SK-N-SH (cell line): Measurements from ENCODE around the gene PIK3R2. TPM values are rescaled to one million over a fixed set of nuclear protein-coding genes. Genes with fewer than 3 reads are reported as not detected.
A peak's percentile ranks its signal among the peaks of the same experiment; 100 is the strongest.

Experiments
- CTCF ChIA-PET: fragments of 300-600, 350-600 bp; formaldehyde crosslinking; extraction: SDS; loops from one replicate; lab custom pipeline; 2021; lab: Yijun Ruan, JAX
- POLR2A ChIA-PET: fragments of 350-600 bp; sonication (Branson Sonifier 250); formaldehyde crosslinking; extraction: SDS; loops from one replicate; lab custom pipeline; 2020; ENCODE audit warnings: antibody characterized with exemption, inconsistent platforms; lab: Yijun Ruan, JAX
- DNase-seq: peaks from one replicate; pipeline ENCODE4 v3.0.0; 2012
- H2AFZ ChIP-seq: fragments of 200-600 bp; sonication (generic); 2 replicates; pipeline ENCODE4 v1.8.1; 2016; ENCODE audit warnings: antibody characterized with exemption, mild to moderate bottlenecking, low read depth
- H3F3A ChIP-seq: fragments of 200-600 bp; sonication (generic); replicated peaks from 2 replicates; pipeline ENCODE3; 2016; ENCODE audit warnings: antibody characterized with exemption, mild to moderate bottlenecking; ENCODE audit not compliant: insufficient read depth
- H3K27ac ChIP-seq, 2 experiments: fragments of 200-500 bp in 1 of 2; fragments of 200-600 bp in 1 of 2; sonication (Bioruptor generic) in 1 of 2; sonication (generic), shearing (Covaris generic) in 1 of 2; 2 replicates each; pipeline versions ENCODE4 v1.5.1 to v1.6.1; 2014 to 2016; ENCODE audit warnings: low read depth in 2 of 2, inconsistent platforms in 1 of 2, low read length in 1 of 2, mild to moderate bottlenecking in 1 of 2, mixed read lengths in 1 of 2
- H3K27me3 ChIP-seq: fragments of 200-600 bp; sonication (generic), shearing (Covaris generic); 2 replicates; pipeline ENCODE4 v1.6.1; 2016; ENCODE audit warnings: mixed run types; ENCODE audit not compliant: insufficient read depth
- H3K36me3 ChIP-seq, 2 experiments: fragments of 200-500 bp in 1 of 2; fragments of 200-600 bp in 1 of 2; sonication (Bioruptor generic) in 1 of 2; sonication (generic) in 1 of 2; replicated peaks in 1 of 2; 2 replicates each; pipeline versions ENCODE3 to v1.5.1; 2014 to 2016; ENCODE audit warnings: low read length in 1 of 2, mild to moderate bottlenecking in 1 of 2; ENCODE audit not compliant: insufficient read depth in 2 of 2, control insufficient read depth in 1 of 2
- H3K4me1 ChIP-seq, 2 experiments: fragments of 200-500 bp in 1 of 2; fragments of 200-600 bp in 1 of 2; sonication (Bioruptor generic) in 1 of 2; sonication (generic), shearing (Covaris generic) in 1 of 2; 2 replicates each; pipeline versions ENCODE4 v1.5.1 to v1.6.1; 2014 to 2016; ENCODE audit warnings: low read depth in 1 of 2, low read length in 1 of 2, mixed run types in 1 of 2; ENCODE audit not compliant: insufficient read depth in 2 of 2, control insufficient read depth in 1 of 2
- H3K4me2 ChIP-seq: fragments of 200-600 bp; sonication (generic), shearing (Covaris generic); 2 replicates; pipeline ENCODE4 v1.6.1; 2017; ENCODE audit warnings: mixed run types
- H3K4me3 ChIP-seq, 2 experiments: fragments of 200-500 bp in 1 of 2; fragments of 200-600 bp in 1 of 2; sonication (Bioruptor generic) in 1 of 2; sonication (generic), shearing (Covaris generic) in 1 of 2; 2 replicates each; pipeline versions ENCODE4 v1.5.1 to v1.8.1; 2014 to 2016; ENCODE audit warnings: low read depth in 2 of 2, inconsistent platforms in 1 of 2, low read length in 1 of 2, mild to moderate bottlenecking in 1 of 2, mixed read lengths in 1 of 2, moderate library complexity in 1 of 2
- H3K79me2 ChIP-seq: fragments of 200-600 bp; sonication (generic); 2 replicates; pipeline ENCODE4 v1.8.1; 2017; ENCODE audit warnings: mild to moderate bottlenecking; ENCODE audit not compliant: insufficient read depth
- H3K9ac ChIP-seq: fragments of 200-600 bp; sonication (generic); 2 replicates; pipeline ENCODE4 v1.6.1; 2017; ENCODE audit warnings: mixed run types
- H3K9me2 ChIP-seq: fragments of 200-600 bp; sonication (generic); 2 replicates; pipeline ENCODE4 v1.6.1; 2017; ENCODE audit warnings: mixed run types
- H3K9me3 ChIP-seq: fragments of 200-600 bp; sonication (generic); 2 replicates; pipeline ENCODE4 v1.6.1; 2017; ENCODE audit warnings: mixed run types, mild to moderate bottlenecking, moderate library complexity
- H4K20me1 ChIP-seq: fragments of 200-600 bp; sonication (generic); 2 replicates; pipeline ENCODE4 v1.6.1; 2017; ENCODE audit warnings: mild to moderate bottlenecking, mixed run types; ENCODE audit not compliant: insufficient read depth
- CTCF ChIP-seq: fragments of 200-600 bp; sonication (generic); IDR thresholded peaks from 2 replicates; pipeline ENCODE4 v1.6.1; 2017; ENCODE audit warnings: antibody characterized with exemption, mild to moderate bottlenecking, moderate library complexity
- ELF1 ChIP-seq: IDR thresholded peaks from 2 replicates; pipeline ENCODE4 v1.4.0; 2012
- FOXM1 ChIP-seq: IDR thresholded peaks from 2 replicates; pipeline ENCODE4 v1.4.0; 2012; ENCODE audit warnings: low read depth, mild to moderate bottlenecking
- GATA2 ChIP-seq: sonication (generic); formaldehyde crosslinking; IDR thresholded peaks from 2 replicates; pipeline ENCODE4 v1.5.0; 2020; ENCODE audit warnings: mild to moderate bottlenecking, missing genetic modification reagents
- NRF1 ChIP-seq: IDR thresholded peaks from 2 replicates; pipeline ENCODE4 v1.6.1; 2012; ENCODE audit warnings: low read depth, mild to moderate bottlenecking, low read length
- POLR2AphosphoS5 ChIP-seq: IDR thresholded peaks from 2 replicates; pipeline ENCODE4 v1.6.1; 2012; ENCODE audit warnings: low read depth, low read length
- RCOR1 ChIP-seq: fragments of 150-350 bp; IDR thresholded peaks from 2 replicates; pipeline ENCODE4 v1.6.1; 2017; ENCODE audit warnings: antibody characterized with exemption, low read length
- RFX5 ChIP-seq: IDR thresholded peaks from 2 replicates; pipeline ENCODE4 v1.6.1; 2012; ENCODE audit warnings: mild to moderate bottlenecking, improper control_type of control experiment, low read length
- SIN3A ChIP-seq: IDR thresholded peaks from 2 replicates; pipeline ENCODE4 v1.6.1; 2012; ENCODE audit warnings: low read depth, mild to moderate bottlenecking, low read length, moderate library complexity, borderline replicate concordance
- WGBS: methylation state at CpG from one replicate; pipeline ENCODE4 v1.1.6; 2017; ENCODE audit warnings: low lambda C conversion rate; 5-methylcytosine and 5-hydroxymethylcytosine counted together
- polyA plus RNA-seq, 3 experiments: library from polyadenylated mRNA; depleted of rRNA; stranded (reverse); fragments of >200 nt; gene quantifications; 2 replicates each; pipeline ENCODE4 v1.2.3, GENCODE V29; 2012
- TF ChIP-seq, protein P1 (sequence below): fragments of 150-350 bp; IDR thresholded peaks from 2 replicates; pipeline ENCODE4 v1.6.1; 2016; ENCODE audit warnings: mild to moderate bottlenecking, low read depth, low read length
- TF ChIP-seq, protein P2 (sequence below): IDR thresholded peaks from 2 replicates; pipeline ENCODE4 v1.6.1; 2012; ENCODE audit warnings: mild to moderate bottlenecking, low read depth, low read length, moderate library complexity

The PIK3R2 gene
- polyA plus RNA-seq, 1 of the 3 experiments (the other 2 are of a cell fraction) = 36.6 TPM

GRCh38 chr19:18194181-18194530 lies 41.2 kb downstream of the PIK3R2 start (continued):
- TF ChIP-seq, protein P1, sequence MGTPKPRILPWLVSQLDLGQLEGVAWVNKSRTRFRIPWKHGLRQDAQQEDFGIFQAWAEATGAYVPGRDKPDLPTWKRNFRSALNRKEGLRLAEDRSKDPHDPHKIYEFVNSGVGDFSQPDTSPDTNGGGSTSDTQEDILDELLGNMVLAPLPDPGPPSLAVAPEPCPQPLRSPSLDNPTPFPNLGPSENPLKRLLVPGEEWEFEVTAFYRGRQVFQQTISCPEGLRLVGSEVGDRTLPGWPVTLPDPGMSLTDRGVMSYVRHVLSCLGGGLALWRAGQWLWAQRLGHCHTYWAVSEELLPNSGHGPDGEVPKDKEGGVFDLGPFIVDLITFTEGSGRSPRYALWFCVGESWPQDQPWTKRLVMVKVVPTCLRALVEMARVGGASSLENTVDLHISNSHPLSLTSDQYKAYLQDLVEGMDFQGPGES = no peak
- no peak for TF ChIP-seq ELF1
- TF ChIP-seq RCOR1 = no peak
- TF ChIP-seq CTCF = no peak
- TF ChIP-seq, protein P2, sequence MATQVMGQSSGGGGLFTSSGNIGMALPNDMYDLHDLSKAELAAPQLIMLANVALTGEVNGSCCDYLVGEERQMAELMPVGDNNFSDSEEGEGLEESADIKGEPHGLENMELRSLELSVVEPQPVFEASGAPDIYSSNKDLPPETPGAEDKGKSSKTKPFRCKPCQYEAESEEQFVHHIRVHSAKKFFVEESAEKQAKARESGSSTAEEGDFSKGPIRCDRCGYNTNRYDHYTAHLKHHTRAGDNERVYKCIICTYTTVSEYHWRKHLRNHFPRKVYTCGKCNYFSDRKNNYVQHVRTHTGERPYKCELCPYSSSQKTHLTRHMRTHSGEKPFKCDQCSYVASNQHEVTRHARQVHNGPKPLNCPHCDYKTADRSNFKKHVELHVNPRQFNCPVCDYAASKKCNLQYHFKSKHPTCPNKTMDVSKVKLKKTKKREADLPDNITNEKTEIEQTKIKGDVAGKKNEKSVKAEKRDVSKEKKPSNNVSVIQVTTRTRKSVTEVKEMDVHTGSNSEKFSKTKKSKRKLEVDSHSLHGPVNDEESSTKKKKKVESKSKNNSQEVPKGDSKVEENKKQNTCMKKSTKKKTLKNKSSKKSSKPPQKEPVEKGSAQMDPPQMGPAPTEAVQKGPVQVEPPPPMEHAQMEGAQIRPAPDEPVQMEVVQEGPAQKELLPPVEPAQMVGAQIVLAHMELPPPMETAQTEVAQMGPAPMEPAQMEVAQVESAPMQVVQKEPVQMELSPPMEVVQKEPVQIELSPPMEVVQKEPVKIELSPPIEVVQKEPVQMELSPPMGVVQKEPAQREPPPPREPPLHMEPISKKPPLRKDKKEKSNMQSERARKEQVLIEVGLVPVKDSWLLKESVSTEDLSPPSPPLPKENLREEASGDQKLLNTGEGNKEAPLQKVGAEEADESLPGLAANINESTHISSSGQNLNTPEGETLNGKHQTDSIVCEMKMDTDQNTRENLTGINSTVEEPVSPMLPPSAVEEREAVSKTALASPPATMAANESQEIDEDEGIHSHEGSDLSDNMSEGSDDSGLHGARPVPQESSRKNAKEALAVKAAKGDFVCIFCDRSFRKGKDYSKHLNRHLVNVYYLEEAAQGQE = no peak
- no peak for TF ChIP-seq SIN3A
- no peak for TF ChIP-seq POLR2AphosphoS5
- TF ChIP-seq, all 33 proteins: peak for 0

GRCh38 chr19:18194554-18195238 lies 41.7 kb downstream of the PIK3R2 start:
- Histone ChIP-seq H3K79me2 (peaks cover 9% of the 10 kb centered on the region; the same call in 1 of the 2 replicates), H3K4me3 (peak overlapping the region; percentile 72 to 94), H3K9me3 (no peaks in the 10 kb centered on the region), H3K27ac (no peak overlapping the region; a peak in 2 of 4 replicates), H4K20me1 (peaks cover 8% of the 10 kb centered on the region; the same call in 1 of the 2 replicates), H3K9me2 (no peaks in the 10 kb centered on the region), H3F3A (peaks cover 11% of the 10 kb centered on the region), H3K9ac (no peak overlapping the region), H3K4me2 (peak overlapping the region; percentile 99), H2AFZ (peak overlapping the region; percentile 72; the same call in 1 of the 2 replicates), H3K27me3 (no peaks in the 10 kb centered on the region), H3K36me3 (peaks cover 0 to 6% of the 10 kb centered on the region in 2 experiments), H3K4me1 (peaks cover 9 to 26% of the 10 kb centered on the region in 2 experiments; a peak in 2 of 4 replicates)
- ChIA-PET CTCF (interaction anchor here (0.8 to 20.7 kb wide), 7 partner anchors 9 to 397 kb away, joined by 3 to 505 read pairs (median 9); partner anchors contain the start of gene RAB3A), POLR2A (interaction anchor here (0.7 kb wide), 1 partner anchor 10 kb away, joined by 3 read pairs; the partner anchor contains the start of gene RAB3A)
- WGBS = 16% methylated on average over 19 of the region's 27 CpGs
- peak; percentile 88 for DNase-seq
- TF ChIP-seq RFX5 (no peak), GATA2 (CRISPR knock-in tag) (no peak), FOXM1 (no peak), SIN3A (0 out of 2 replicates have a peak, but pooled peaks have one; percentile 9), NRF1 (0 out of 2 replicates have a peak, but pooled peaks have one; percentile 26)
